Osteoblast (primary cell): ENCODE results near the gene HADHB. TPM values are rescaled to one million over a fixed set of nuclear protein-coding genes. Genes with fewer than 3 reads are reported as not detected.
A peak's percentile ranks its signal among the peaks of the same experiment; 100 is the strongest.

Experiments
- DNase-seq: peaks from one replicate; pipeline ENCODE4 v3.0.0; 2011; ENCODE audit warnings: low spot score, mixed read lengths; ENCODE audit not compliant: insufficient read length; ENCODE audit errors: missing footprints
- H2AFZ ChIP-seq: 2 replicates; pipeline ENCODE4 v1.6.0; 2011; ENCODE audit warnings: mild to moderate bottlenecking, low read length
- H3K27ac ChIP-seq: 2 replicates; pipeline ENCODE4 v1.5.1; 2011; ENCODE audit warnings: mild to moderate bottlenecking, low read depth, low read length, moderate library complexity
- H3K27me3 ChIP-seq: 2 replicates; pipeline ENCODE4 v1.6.0; 2012; ENCODE audit warnings: mild to moderate bottlenecking, control low read depth, inconsistent platforms, low read length, moderate library complexity; ENCODE audit not compliant: insufficient read depth
- H3K36me3 ChIP-seq: 2 replicates; pipeline ENCODE4 v1.5.1; 2011; ENCODE audit warnings: mild to moderate bottlenecking, low read length, control low read depth, moderate library complexity; ENCODE audit not compliant: insufficient read depth
- H3K4me1 ChIP-seq: 2 replicates; pipeline ENCODE4 v1.5.1; 2011; ENCODE audit warnings: mild to moderate bottlenecking, low read length, control low read depth, moderate library complexity; ENCODE audit not compliant: insufficient read depth
- H3K4me2 ChIP-seq: 2 replicates; pipeline ENCODE4 v1.6.0; 2011; ENCODE audit warnings: mild to moderate bottlenecking, low read length; ENCODE audit not compliant: insufficient read depth
- H3K4me3 ChIP-seq: fragments of 200-600 bp; sonication (generic); 3 replicates; pipeline ENCODE4 v1.5.1; 2012; ENCODE audit warnings: mild to moderate bottlenecking, low read length, inconsistent platforms; ENCODE audit not compliant: insufficient read depth
- H3K79me2 ChIP-seq: 2 replicates; pipeline ENCODE4 v1.6.0; 2012; ENCODE audit warnings: mild to moderate bottlenecking, low read length, control low read depth, inconsistent platforms; ENCODE audit not compliant: insufficient read depth
- H3K9me3 ChIP-seq: 2 replicates; pipeline ENCODE4 v1.5.1; 2011; ENCODE audit warnings: low read depth, low read length, control low read depth
- H4K20me1 ChIP-seq: 2 replicates; pipeline ENCODE4 v1.6.0; 2012; ENCODE audit warnings: mild to moderate bottlenecking, low read length, control low read depth; ENCODE audit not compliant: insufficient read depth
- total RNA-seq: library from RNA; depleted of rRNA; stranded (reverse); fragments of >200 nt; gene quantifications from 2 replicates; pipeline ENCODE4 v1.2.3, GENCODE V29; 2012
- TF ChIP-seq, protein P1 (sequence below): IDR thresholded peaks from 2 replicates; pipeline ENCODE4 v1.5.1; 2011; ENCODE audit warnings: mild to moderate bottlenecking, low read depth, low read length, moderate library complexity; ENCODE audit errors: extremely low read depth

The HADHB gene
- total RNA-seq, 1 donor = 119 TPM

DNA sequence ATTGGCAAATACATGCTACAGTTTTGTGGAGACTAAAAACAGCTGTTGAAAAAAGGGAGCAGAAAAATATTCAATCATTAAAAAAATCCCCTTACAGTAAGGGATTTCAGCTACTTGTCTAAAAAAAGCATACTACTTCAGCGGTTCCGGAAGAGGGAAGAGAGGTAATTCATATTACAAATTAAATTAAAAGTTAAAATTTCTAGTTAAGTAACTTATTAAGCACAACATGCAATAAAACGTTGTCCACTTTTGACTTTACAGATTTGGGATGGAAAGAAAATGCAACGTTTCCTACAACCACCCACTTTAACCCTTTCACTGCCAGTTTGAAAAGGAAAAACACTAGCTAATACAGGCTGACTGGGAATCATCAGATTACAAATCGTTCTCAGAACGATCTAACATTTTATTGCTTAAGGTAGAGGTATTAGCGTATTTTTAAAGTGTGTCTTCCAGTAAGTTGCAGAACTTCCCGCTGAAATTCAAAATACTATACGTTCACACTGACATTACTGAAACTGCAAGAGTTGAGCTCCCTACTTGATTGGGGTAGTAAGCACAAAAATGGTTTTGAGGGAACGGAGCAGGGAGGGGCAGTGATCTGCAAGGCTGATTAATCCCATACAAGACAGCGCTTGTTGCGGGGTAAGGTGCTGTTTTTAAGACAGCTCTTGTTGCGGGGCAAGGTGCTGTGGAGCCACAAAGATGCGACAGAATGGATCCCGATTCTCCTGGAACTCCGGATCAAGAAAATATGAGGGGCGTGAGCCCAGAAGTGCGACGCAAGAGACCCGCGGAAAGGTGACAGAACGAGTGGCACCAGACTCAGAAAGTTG lies 1.1 kb upstream of the HADHB start:
- TF ChIP-seq, protein P1, sequence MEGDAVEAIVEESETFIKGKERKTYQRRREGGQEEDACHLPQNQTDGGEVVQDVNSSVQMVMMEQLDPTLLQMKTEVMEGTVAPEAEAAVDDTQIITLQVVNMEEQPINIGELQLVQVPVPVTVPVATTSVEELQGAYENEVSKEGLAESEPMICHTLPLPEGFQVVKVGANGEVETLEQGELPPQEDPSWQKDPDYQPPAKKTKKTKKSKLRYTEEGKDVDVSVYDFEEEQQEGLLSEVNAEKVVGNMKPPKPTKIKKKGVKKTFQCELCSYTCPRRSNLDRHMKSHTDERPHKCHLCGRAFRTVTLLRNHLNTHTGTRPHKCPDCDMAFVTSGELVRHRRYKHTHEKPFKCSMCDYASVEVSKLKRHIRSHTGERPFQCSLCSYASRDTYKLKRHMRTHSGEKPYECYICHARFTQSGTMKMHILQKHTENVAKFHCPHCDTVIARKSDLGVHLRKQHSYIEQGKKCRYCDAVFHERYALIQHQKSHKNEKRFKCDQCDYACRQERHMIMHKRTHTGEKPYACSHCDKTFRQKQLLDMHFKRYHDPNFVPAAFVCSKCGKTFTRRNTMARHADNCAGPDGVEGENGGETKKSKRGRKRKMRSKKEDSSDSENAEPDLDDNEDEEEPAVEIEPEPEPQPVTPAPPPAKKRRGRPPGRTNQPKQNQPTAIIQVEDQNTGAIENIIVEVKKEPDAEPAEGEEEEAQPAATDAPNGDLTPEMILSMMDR = no peak
- Histone ChIP-seq H3K27me3 (no peaks in the 10 kb centered on the region), H3K9me3 (no peaks in the 10 kb centered on the region), H3K36me3 (no peaks in the 10 kb centered on the region), H3K4me3 (peak overlapping the region; percentile 97), H3K79me2 (peaks cover 99% of the 10 kb centered on the region), H3K27ac (peak overlapping the region; percentile 96), H2AFZ (peak overlapping the region; percentile 92), H3K4me1 (peaks cover 49% of the 10 kb centered on the region), H3K4me2 (peak overlapping the region; percentile 94), H4K20me1 (peaks cover 37% of the 10 kb centered on the region)
- DNase-seq = peak; percentile 15

DNA sequence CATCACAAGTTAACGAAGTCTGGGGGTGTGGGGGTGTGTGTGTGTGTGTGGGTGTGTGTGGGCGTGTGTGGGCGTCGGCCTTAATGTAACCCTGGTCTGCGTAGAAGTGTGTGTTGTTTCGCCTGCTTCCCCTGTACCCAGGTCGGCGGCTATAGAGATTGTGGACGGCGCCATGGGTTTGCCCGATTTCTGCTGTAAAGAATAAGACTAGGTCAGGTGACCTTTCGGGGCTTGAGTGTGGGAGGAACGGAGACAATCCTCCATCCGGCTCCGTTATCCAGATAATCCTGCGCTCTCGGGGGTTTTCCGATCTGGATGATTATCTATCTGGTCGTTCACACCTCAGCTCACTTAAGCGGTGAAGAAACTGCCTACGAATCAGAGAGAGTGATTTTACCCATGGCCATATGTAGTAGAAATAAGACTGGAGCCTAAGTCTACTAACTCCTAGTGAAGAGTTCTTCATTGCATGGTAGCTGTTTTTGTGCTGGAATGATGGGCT lies 543 bp downstream of the HADHB start:
- Histone ChIP-seq H3K79me2 (peaks cover 99% of the 10 kb centered on the region), H4K20me1 (peaks cover 33% of the 10 kb centered on the region)

DNA sequence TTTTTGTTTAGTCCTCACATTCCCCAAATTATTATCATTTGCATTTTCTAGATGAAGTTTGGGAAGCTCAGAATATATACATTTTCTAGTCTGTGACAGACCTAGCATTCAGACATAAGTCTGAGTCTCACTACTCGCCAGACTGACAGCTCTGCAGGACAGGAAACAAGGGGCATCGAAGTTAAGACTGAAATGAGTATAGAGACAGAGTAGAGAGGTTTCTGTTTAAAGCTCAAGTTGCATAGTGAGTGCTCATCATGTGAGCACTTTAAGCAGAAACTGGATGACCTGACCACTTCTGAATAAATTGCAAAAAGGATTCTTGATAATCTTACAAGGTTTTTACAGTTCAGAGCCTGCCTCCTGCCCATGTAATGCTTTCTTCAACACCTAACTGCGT lies 1.1 kb downstream of the HADHB start:
- Histone ChIP-seq H3K36me3 (no peaks in the 10 kb centered on the region), H2AFZ (no peak overlapping the region), H3K4me2 (peak overlapping the region; percentile 94), H3K4me1 (peaks cover 35% of the 10 kb centered on the region), H4K20me1 (peaks cover 30% of the 10 kb centered on the region), H3K79me2 (peaks cover 99% of the 10 kb centered on the region), H3K4me3 (peak overlapping the region; percentile 97), H3K27me3 (no peaks in the 10 kb centered on the region), H3K9me3 (no peaks in the 10 kb centered on the region), H3K27ac (peak overlapping the region; percentile 96)
- TF ChIP-seq, protein P1 = no peak
- peak; percentile 11 for DNase-seq

More for the DNA sequence above, 543 bp downstream of the HADHB start:
- peak; percentile 51 for DNase-seq
- Histone ChIP-seq H3K27ac (peak overlapping the region; percentile 96), H3K4me1 (peaks cover 41% of the 10 kb centered on the region), H3K27me3 (no peaks in the 10 kb centered on the region), H3K4me2 (peak overlapping the region; percentile 94), H3K36me3 (no peaks in the 10 kb centered on the region), H3K4me3 (peak overlapping the region; percentile 97), H3K9me3 (no peaks in the 10 kb centered on the region), H2AFZ (peak overlapping the region; percentile 92)
- TF ChIP-seq, protein P1 = no peak

DNA sequence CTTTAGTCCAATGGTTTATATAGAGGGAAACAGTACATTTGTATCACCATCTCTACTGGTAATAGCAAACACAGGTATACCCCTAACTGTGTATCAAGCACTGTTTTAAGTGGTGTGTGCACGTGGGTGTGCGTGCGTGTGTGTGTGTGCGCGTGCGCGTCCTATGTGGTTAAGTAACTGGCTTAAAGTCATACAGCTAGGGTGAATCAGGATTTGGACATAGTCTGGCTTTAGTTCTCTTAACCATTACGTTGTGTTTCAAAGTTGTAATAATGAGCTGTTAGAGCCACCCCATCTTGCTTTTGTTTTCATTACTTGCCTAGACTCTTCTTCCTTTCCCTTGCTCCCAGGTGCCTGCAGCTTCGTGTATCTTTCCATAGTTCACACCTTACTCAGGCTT lies 2.1 kb downstream of the HADHB start:
- Histone ChIP-seq H4K20me1 (peaks cover 33% of the 10 kb centered on the region), H3K27ac (peak overlapping the region; percentile 51), H3K4me2 (peak overlapping the region; percentile 94), H3K27me3 (no peaks in the 10 kb centered on the region), H3K36me3 (no peaks in the 10 kb centered on the region), H3K4me1 (peaks cover 26% of the 10 kb centered on the region), H3K79me2 (peaks cover 99% of the 10 kb centered on the region), H3K4me3 (peak overlapping the region; percentile 32), H3K9me3 (no peaks in the 10 kb centered on the region), H2AFZ (no peak overlapping the region)
- DNase-seq = peak; percentile 30
- TF ChIP-seq, protein P1 = no peak
